ENCODE measurements around the gene CNTN5. TPM values are rescaled to one million over a fixed set of nuclear protein-coding genes. Genes with fewer than 3 reads are reported as not detected.

CNTN5 gene
- polyA plus RNA-seq, 2 donors: not detected

DNA sequence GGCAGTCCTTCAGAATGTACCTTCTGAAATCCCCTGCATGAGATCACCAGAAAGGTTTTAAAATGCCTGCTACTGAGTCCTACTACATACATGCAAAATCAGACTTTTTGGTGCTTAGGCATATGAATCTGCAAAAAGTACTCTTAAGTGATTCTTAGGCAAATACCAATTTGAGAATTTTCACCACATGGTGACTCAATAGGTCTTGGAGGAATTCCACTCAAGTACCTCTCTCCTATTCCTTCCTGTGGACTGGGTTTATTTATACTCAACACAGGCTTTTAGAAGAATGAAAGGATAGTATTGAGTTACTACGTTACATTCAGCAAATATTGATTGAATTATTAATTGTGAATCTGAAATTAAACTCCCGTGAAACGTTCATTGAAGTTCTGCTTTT lies 223.9 kb downstream of the CNTN5 start:
- 86 to 91% methylated on average over 3 of the region's 3 CpGs for WGBS, 2 donors
- Histone ChIP-seq H3K4me3 (ENCODE audit: low read depth in 1 of 2, low read length in 2 of 2) (no peak overlapping the region), H3K27me3 (ENCODE audit: control insufficient read depth in 1 of 2, insufficient read depth in 2 of 2, low read length in 2 of 2) (no peaks in the 10 kb centered on the region), H3K9me3 (ENCODE audit: control insufficient read depth in 2 of 2, insufficient read depth in 1 of 2, low read depth in 1 of 2, low read length in 1 of 2) (no peaks in the 10 kb centered on the region), H3K36me3 (ENCODE audit: control insufficient read depth in 2 of 2, insufficient read depth in 2 of 2, low read length in 1 of 2) (no peaks in the 10 kb centered on the region), H3K27ac (ENCODE audit: low read depth in 2 of 2, low read length in 1 of 2) (no peak overlapping the region), H3K4me1 (ENCODE audit: control insufficient read depth in 2 of 2, insufficient read depth in 2 of 2, low read length in 1 of 2) (no peaks in the 10 kb centered on the region)

DNA sequence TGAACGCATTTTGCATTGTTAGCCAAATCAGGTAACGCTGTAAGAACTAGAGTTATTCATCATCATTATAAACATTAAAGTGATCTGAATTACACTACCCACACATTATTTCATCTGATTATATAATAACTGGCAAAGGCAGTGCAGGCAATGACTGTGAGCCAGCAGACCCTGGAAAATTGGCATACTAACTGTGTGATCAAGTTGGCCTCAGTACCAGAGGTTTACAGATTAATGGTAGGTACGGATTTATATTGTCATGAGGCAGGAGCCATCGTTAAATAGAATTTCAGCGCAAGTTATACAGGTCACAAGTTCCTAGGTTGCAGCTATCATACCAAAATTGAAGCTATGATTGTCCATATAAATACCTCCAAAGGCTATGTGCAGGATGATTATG lies 225.4 kb downstream of the CNTN5 start:
- no peak overlapping the region for H3K27ac ChIP-seq (ENCODE audit: low read depth in 2 of 2, low read length in 1 of 2)
- H3K27me3 ChIP-seq (ENCODE audit: control insufficient read depth in 1 of 2, insufficient read depth in 2 of 2, low read length in 2 of 2): no peaks in the 10 kb centered on the region
- 46 to 57% methylated on average over 5 of the region's 5 CpGs for WGBS, 2 donors
- no peaks in the 10 kb centered on the region for H3K4me1 ChIP-seq (ENCODE audit: control insufficient read depth in 2 of 2, insufficient read depth in 2 of 2, low read length in 1 of 2)
- H3K9me3 ChIP-seq (ENCODE audit: control insufficient read depth in 2 of 2, insufficient read depth in 1 of 2, low read depth in 1 of 2, low read length in 1 of 2): no peaks in the 10 kb centered on the region
- H3K4me3 ChIP-seq (ENCODE audit: low read depth in 1 of 2, low read length in 2 of 2): no peak overlapping the region
- no peaks in the 10 kb centered on the region for H3K36me3 ChIP-seq (ENCODE audit: control insufficient read depth in 2 of 2, insufficient read depth in 2 of 2, low read length in 1 of 2)

DNA sequence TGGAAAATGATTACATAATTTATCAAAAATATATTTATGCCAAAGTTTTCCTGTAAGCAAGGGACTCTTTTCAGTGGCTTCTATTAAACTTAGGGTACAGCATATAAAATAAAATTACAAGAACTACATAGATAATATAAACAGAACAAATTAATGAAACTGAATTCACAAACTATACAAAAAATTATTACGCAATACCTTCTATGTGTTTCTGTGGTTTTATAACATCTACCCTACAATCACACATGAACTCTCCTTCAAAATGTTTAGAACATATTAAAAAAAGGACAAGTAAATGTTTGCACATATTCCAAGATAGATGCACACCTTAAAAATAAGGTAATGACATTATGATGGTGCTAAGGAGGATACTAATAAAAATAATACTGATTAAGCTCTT lies 235.9 kb downstream of the CNTN5 start:
- no peaks in the 10 kb centered on the region for H3K27me3 ChIP-seq (ENCODE audit: control insufficient read depth in 1 of 2, insufficient read depth in 2 of 2, low read length in 2 of 2)
- no peak overlapping the region for H3K27ac ChIP-seq (ENCODE audit: low read depth in 2 of 2, low read length in 1 of 2)
- WGBS, 2 donors: 96 to 99% methylated on average over 1 of the region's 1 CpG
- no peak overlapping the region for H3K4me3 ChIP-seq (ENCODE audit: low read depth in 1 of 2, low read length in 2 of 2)
- H3K4me1 ChIP-seq (ENCODE audit: control insufficient read depth in 2 of 2, insufficient read depth in 2 of 2, low read length in 1 of 2): no peaks in the 10 kb centered on the region
- H3K36me3 ChIP-seq (ENCODE audit: control insufficient read depth in 2 of 2, insufficient read depth in 2 of 2, low read length in 1 of 2): no peaks in the 10 kb centered on the region
- H3K9me3 ChIP-seq (ENCODE audit: control insufficient read depth in 2 of 2, insufficient read depth in 1 of 2, low read depth in 1 of 2, low read length in 1 of 2): no peaks in the 10 kb centered on the region

DNA sequence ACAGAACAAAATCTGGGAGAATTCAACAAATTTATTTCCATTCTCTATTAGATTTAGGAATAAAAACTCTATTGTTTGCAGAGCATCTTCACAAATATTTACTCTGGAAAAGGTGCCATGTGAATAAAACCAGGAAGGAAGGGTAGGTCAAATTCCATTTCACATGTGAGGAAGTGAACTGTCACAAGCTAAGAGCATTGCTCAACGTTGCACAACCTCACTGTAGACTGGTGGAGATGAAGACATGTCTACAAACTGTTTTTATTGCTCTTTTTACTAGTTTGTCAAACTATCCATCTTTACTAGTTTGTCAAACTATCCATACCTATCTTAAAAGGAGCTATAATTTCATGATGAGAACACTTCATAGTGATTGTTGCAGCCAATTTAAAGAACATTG lies 236.4 kb downstream of the CNTN5 start:
- no peaks in the 10 kb centered on the region for H3K9me3 ChIP-seq (ENCODE audit: control insufficient read depth in 2 of 2, insufficient read depth in 1 of 2, low read depth in 1 of 2, low read length in 1 of 2)
- H3K27ac ChIP-seq (ENCODE audit: low read depth in 2 of 2, low read length in 1 of 2): no peak overlapping the region
- 23% methylated on average over 1 of the region's 1 CpG for WGBS, 2 donors
- H3K27me3 ChIP-seq (ENCODE audit: control insufficient read depth in 1 of 2, insufficient read depth in 2 of 2, low read length in 2 of 2): no peaks in the 10 kb centered on the region
- no peaks in the 10 kb centered on the region for H3K4me1 ChIP-seq (ENCODE audit: control insufficient read depth in 2 of 2, insufficient read depth in 2 of 2, low read length in 1 of 2)
- no peak overlapping the region for H3K4me3 ChIP-seq (ENCODE audit: low read depth in 1 of 2, low read length in 2 of 2)
- H3K36me3 ChIP-seq (ENCODE audit: control insufficient read depth in 2 of 2, insufficient read depth in 2 of 2, low read length in 1 of 2): no peaks in the 10 kb centered on the region

DNA sequence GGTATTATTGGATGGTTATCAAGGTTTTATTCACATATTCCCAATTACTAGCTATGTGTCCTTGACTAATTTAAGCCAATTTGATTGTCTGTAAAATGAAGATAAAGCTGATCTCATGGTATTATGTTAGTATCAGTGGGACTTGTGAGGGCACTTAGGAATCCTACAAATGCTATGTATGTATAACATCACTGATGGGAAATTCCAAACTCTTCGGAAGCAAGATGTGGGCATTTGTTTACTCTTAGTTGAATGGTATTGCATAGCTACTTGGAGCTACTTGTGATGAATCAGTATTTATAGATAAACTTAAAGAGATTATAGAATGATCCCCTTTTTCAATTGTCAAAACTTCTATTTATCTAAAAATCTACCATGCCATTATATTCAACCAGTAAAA lies 239.9 kb downstream of the CNTN5 start:
- Histone ChIP-seq H3K4me1 (ENCODE audit: control insufficient read depth in 2 of 2, insufficient read depth in 2 of 2, low read length in 1 of 2) (no peaks in the 10 kb centered on the region), H3K36me3 (ENCODE audit: control insufficient read depth in 2 of 2, insufficient read depth in 2 of 2, low read length in 1 of 2) (no peaks in the 10 kb centered on the region), H3K9me3 (ENCODE audit: control insufficient read depth in 2 of 2, insufficient read depth in 1 of 2, low read depth in 1 of 2, low read length in 1 of 2) (no peaks in the 10 kb centered on the region), H3K27me3 (ENCODE audit: control insufficient read depth in 1 of 2, insufficient read depth in 2 of 2, low read length in 2 of 2) (no peaks in the 10 kb centered on the region), H3K27ac (ENCODE audit: low read depth in 2 of 2, low read length in 1 of 2) (no peak overlapping the region), H3K4me3 (ENCODE audit: low read depth in 1 of 2, low read length in 2 of 2) (no peak overlapping the region)
- 71 to 72% methylated on average over 1 of the region's 1 CpG for WGBS, 2 donors

DNA sequence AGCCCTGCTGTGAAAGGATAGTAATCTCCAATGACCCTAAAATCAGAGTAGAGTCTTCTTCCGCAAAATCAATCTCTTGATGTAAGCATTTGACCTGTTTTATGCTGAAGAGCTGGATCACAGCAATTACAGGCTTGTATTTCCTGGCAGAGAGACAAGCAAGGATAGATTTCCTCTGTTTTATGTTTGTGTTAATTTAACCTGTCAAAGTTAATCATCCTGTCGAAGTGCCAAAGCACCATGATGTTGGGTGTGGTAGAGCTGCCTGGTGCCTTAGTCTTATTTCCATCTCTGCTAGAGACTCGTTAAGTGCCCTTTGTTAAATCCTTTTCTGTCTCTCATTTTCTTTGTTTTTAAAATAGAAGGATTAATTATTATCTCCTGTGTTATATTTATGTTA lies 248.1 kb downstream of the CNTN5 start:
- no peaks in the 10 kb centered on the region for H3K36me3 ChIP-seq (ENCODE audit: control insufficient read depth in 2 of 2, insufficient read depth in 2 of 2, low read length in 1 of 2)
- H3K4me3 ChIP-seq (ENCODE audit: low read depth in 1 of 2, low read length in 2 of 2): no peak overlapping the region
- H3K9me3 ChIP-seq (ENCODE audit: control insufficient read depth in 2 of 2, insufficient read depth in 1 of 2, low read depth in 1 of 2, low read length in 1 of 2): no peaks in the 10 kb centered on the region
- H3K27ac ChIP-seq (ENCODE audit: low read depth in 2 of 2, low read length in 1 of 2): no peak overlapping the region
- H3K27me3 ChIP-seq (ENCODE audit: control insufficient read depth in 1 of 2, insufficient read depth in 2 of 2, low read length in 2 of 2): no peaks in the 10 kb centered on the region
- WGBS, 2 donors: 36 to 37% methylated on average over 3 of the region's 3 CpGs
- H3K4me1 ChIP-seq (ENCODE audit: control insufficient read depth in 2 of 2, insufficient read depth in 2 of 2, low read length in 1 of 2): no peaks in the 10 kb centered on the region

DNA sequence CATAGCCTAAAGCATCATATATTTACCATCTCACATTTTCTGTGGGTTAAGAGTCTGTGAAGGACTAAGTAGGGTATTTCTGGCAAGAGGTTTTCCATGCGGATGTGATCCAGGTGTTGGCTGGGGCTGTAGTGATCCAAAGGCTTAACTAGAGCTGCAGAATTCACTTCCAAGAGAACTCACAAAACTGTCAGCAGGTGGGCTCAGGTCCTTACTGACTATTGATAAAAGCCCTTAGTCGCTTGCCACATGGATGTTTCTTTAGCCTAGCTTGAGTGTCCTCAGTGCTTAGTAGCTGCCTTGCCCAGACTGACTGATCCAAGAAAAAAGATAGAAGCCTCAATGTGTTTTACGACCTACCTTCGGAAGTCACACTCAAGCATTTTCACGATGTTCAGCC lies 250.8 kb downstream of the CNTN5 start:
- Histone ChIP-seq H3K9me3 (ENCODE audit: control insufficient read depth in 2 of 2, insufficient read depth in 1 of 2, low read depth in 1 of 2, low read length in 1 of 2) (no peaks in the 10 kb centered on the region), H3K4me3 (ENCODE audit: low read depth in 1 of 2, low read length in 2 of 2) (no peak overlapping the region), H3K27me3 (ENCODE audit: control insufficient read depth in 1 of 2, insufficient read depth in 2 of 2, low read length in 2 of 2) (no peaks in the 10 kb centered on the region), H3K27ac (ENCODE audit: low read depth in 2 of 2, low read length in 1 of 2) (no peak overlapping the region), H3K4me1 (ENCODE audit: control insufficient read depth in 2 of 2, insufficient read depth in 2 of 2, low read length in 1 of 2) (no peaks in the 10 kb centered on the region), H3K36me3 (ENCODE audit: control insufficient read depth in 2 of 2, insufficient read depth in 2 of 2, low read length in 1 of 2) (no peaks in the 10 kb centered on the region)
- 82 to 90% methylated on average over 5 of the region's 5 CpGs for WGBS, 2 donors

DNA sequence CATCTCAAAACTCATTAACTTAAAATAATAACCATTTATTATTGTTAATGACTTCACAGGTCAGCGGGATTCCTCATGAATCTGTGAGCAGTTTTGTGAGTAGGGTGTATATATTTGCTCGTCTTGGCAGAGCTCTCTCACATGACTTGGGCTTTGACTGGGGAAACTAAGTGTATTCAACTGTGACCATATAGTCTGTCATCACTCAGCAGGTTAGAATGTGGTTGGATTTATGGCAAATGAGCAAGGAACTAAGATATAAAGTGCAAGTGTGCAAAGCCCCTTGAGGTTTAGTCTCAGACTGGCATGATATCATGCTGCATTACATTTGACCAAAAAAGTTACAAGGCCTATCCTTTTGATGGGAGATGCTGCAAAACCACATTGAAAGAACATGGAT lies 254.8 kb downstream of the CNTN5 start:
- no peaks in the 10 kb centered on the region for H3K27me3 ChIP-seq (ENCODE audit: control insufficient read depth in 1 of 2, insufficient read depth in 2 of 2, low read length in 2 of 2)
- no peaks in the 10 kb centered on the region for H3K36me3 ChIP-seq (ENCODE audit: control insufficient read depth in 2 of 2, insufficient read depth in 2 of 2, low read length in 1 of 2)
- H3K4me3 ChIP-seq (ENCODE audit: low read depth in 1 of 2, low read length in 2 of 2): no peak overlapping the region
- H3K4me1 ChIP-seq (ENCODE audit: control insufficient read depth in 2 of 2, insufficient read depth in 2 of 2, low read length in 1 of 2): no peaks in the 10 kb centered on the region
- H3K9me3 ChIP-seq (ENCODE audit: control insufficient read depth in 2 of 2, insufficient read depth in 1 of 2, low read depth in 1 of 2, low read length in 1 of 2): no peaks in the 10 kb centered on the region
- WGBS, 2 donors: 57 to 71% methylated on average over 2 of the region's 2 CpGs
- H3K27ac ChIP-seq (ENCODE audit: low read depth in 2 of 2, low read length in 1 of 2): no peak overlapping the region

DNA sequence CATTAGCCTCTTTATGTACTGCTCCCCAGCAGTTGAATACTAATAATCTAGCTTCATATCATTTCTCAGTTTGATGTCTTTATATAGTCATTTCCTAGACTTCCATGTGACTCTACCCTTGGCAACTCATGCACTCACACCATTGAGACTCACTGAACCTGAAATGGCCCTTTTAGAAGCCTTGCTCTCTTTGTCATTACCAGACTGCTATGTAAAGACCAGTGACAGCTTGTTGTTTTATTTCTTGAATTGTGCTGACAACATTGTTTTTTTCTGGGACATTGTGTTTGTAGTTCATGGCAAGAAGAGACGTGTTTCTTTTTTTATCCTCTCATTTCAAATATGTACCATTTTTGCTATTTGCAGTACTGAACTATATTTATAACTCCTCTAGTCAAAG lies 256.5 kb downstream of the CNTN5 start:
- Histone ChIP-seq H3K27me3 (ENCODE audit: control insufficient read depth in 1 of 2, insufficient read depth in 2 of 2, low read length in 2 of 2) (no peaks in the 10 kb centered on the region), H3K9me3 (ENCODE audit: control insufficient read depth in 2 of 2, insufficient read depth in 1 of 2, low read depth in 1 of 2, low read length in 1 of 2) (no peaks in the 10 kb centered on the region), H3K36me3 (ENCODE audit: control insufficient read depth in 2 of 2, insufficient read depth in 2 of 2, low read length in 1 of 2) (no peaks in the 10 kb centered on the region), H3K4me1 (ENCODE audit: control insufficient read depth in 2 of 2, insufficient read depth in 2 of 2, low read length in 1 of 2) (no peaks in the 10 kb centered on the region), H3K4me3 (ENCODE audit: low read depth in 1 of 2, low read length in 2 of 2) (no peak overlapping the region), H3K27ac (ENCODE audit: low read depth in 2 of 2, low read length in 1 of 2) (no peak overlapping the region)
- 11 to 19% methylated on average over 1 of the region's 1 CpG for WGBS, 2 donors

DNA sequence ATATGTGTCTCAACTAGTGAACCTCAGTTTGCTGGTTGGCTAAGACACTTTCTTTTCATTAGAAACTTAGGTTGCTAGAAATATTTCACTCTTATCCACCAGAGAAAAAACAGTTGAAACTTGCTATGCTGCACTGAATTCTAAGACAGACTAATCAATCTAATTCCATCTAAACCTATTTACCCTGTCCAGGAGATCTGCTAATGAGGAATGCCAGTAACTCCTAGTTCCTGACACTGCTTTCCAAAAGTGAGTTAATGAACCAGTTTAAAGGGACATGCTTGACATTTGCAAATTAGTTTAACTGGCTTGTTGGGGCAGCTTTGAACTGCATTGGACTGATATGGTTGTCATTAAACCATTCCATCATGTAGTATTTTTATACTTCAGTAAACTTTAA lies 258.5 kb downstream of the CNTN5 start:
- Histone ChIP-seq H3K4me3 (ENCODE audit: low read depth in 1 of 2, low read length in 2 of 2) (no peak overlapping the region), H3K36me3 (ENCODE audit: control insufficient read depth in 2 of 2, insufficient read depth in 2 of 2, low read length in 1 of 2) (no peaks in the 10 kb centered on the region), H3K4me1 (ENCODE audit: control insufficient read depth in 2 of 2, insufficient read depth in 2 of 2, low read length in 1 of 2) (no peaks in the 10 kb centered on the region), H3K9me3 (ENCODE audit: control insufficient read depth in 2 of 2, insufficient read depth in 1 of 2, low read depth in 1 of 2, low read length in 1 of 2) (no peaks in the 10 kb centered on the region), H3K27me3 (ENCODE audit: control insufficient read depth in 1 of 2, insufficient read depth in 2 of 2, low read length in 2 of 2) (no peaks in the 10 kb centered on the region), H3K27ac (ENCODE audit: low read depth in 2 of 2, low read length in 1 of 2) (no peak overlapping the region)
